DOHH2 (cell line): ENCODE results near the gene DIPK2B.

Experiments
- H3F3A ChIP-seq: fragments of 200-600 bp; sonication (generic), shearing (Covaris generic); 2 replicates; pipeline ENCODE4 v1.6.0; 2016; ENCODE audit warnings: antibody characterized with exemption, mild to moderate bottlenecking; ENCODE audit not compliant: control insufficient read depth, insufficient read depth
- H3K27ac ChIP-seq: fragments of 200-600 bp; sonication (generic); 2 replicates; pipeline ENCODE4 v1.5.1; 2014; ENCODE audit warnings: low read depth, mild to moderate bottlenecking, low read length, moderate library complexity
- H3K27me3 ChIP-seq: fragments of 200-600 bp; sonication (generic); 2 replicates; pipeline ENCODE4 v1.6.1; 2014; ENCODE audit warnings: mild to moderate bottlenecking, low read length, mixed read lengths; ENCODE audit not compliant: control insufficient read depth
- H3K36me3 ChIP-seq: fragments of 200-600 bp; sonication (generic); 2 replicates; pipeline ENCODE4 v1.6.1; 2014; ENCODE audit warnings: mild to moderate bottlenecking, low read length, moderate library complexity, mixed read lengths; ENCODE audit not compliant: control insufficient read depth
- H3K4me1 ChIP-seq: fragments of 200-600 bp; sonication (generic); 2 replicates; pipeline ENCODE4 v1.6.1; 2014; ENCODE audit warnings: mild to moderate bottlenecking, low read length, mixed read lengths; ENCODE audit not compliant: control insufficient read depth
- H3K4me2 ChIP-seq: fragments of 200-600 bp; sonication (generic); 2 replicates; pipeline ENCODE4 v1.6.0; 2014; ENCODE audit warnings: mild to moderate bottlenecking, low read length, moderate library complexity
- H3K4me3 ChIP-seq: fragments of 200-600 bp; sonication (generic); 2 replicates; pipeline ENCODE4 v1.5.1; 2014; ENCODE audit warnings: mild to moderate bottlenecking, low read length, mixed read lengths
- H3K79me2 ChIP-seq: fragments of 200-600 bp; sonication (generic); 2 replicates; pipeline ENCODE4 v1.6.1; 2014; ENCODE audit warnings: mild to moderate bottlenecking, low read length, mixed read lengths; ENCODE audit not compliant: control insufficient read depth
- H3K9me2 ChIP-seq: fragments of 200-600 bp; sonication (generic); replicated peaks from 2 replicates; pipeline ENCODE4 v1.6.1; 2014; ENCODE audit warnings: mild to moderate bottlenecking, low read length, mixed read lengths; ENCODE audit not compliant: control insufficient read depth
- H3K9me3 ChIP-seq: fragments of 200-600 bp; sonication (generic); 2 replicates; pipeline ENCODE4 v1.6.1; 2014; ENCODE audit warnings: antibody characterized with exemption, low read length, mixed read lengths; ENCODE audit not compliant: control insufficient read depth, insufficient read depth
- H4K20me1 ChIP-seq: fragments of 200-600 bp; sonication (generic); 2 replicates; pipeline ENCODE4 v1.6.0; 2014; ENCODE audit warnings: low read depth, mild to moderate bottlenecking, antibody characterized with exemption, low read length, moderate library complexity; ENCODE audit not compliant: control insufficient read depth, insufficient read depth
- EZH2phosphoT487 ChIP-seq: fragments of 200-600 bp; sonication (generic); IDR thresholded peaks from 2 replicates; pipeline ENCODE4 v1.6.1; 2017; ENCODE audit warnings: borderline replicate concordance, mild to moderate bottlenecking, antibody characterized with exemption, low read length, moderate library complexity, mixed read lengths
- TF ChIP-seq, protein P1 (sequence below): fragments of 200-600 bp; sonication (generic); IDR thresholded peaks from one replicate; pipeline ENCODE4 v1.5.1; 2014; ENCODE audit warnings: antibody characterized with exemption, mild to moderate bottlenecking, low read depth, low read length; ENCODE audit not compliant: poor library complexity, severe bottlenecking

DIPK2B gene

DNA sequence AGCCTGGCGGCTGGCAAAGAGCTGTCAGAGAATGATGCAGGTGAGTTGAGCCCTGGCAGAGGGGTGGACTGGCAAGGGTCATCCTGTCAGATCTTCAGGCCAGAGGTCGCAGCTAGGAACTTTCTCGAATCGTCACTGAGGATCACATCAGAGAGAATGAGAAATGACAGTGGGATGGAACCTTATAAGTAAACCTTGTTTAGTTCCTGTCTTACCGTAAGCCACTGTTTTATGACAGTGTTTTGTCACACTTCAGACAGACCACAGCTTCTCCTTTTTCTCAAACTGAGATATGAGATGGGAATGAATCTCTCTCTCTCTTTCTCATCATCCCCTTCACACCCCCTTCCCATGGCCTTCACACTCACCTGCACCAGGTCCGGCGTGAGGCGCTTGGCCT is 9.3 kb downstream of the DIPK2B start:
- Histone ChIP-seq H3K4me3 (no peak overlapping the region), H3K4me1 (no peaks in the 10 kb centered on the region; the same call in 1 of the 2 replicates), H3K9me3 (no peaks in the 10 kb centered on the region), H4K20me1 (no peaks in the 10 kb centered on the region), H3K9me2 (no peaks in the 10 kb centered on the region), H3K4me2 (no peak overlapping the region), H3K27me3 (no peaks in the 10 kb centered on the region), H3K27ac (no peak overlapping the region), H3K36me3 (no peaks in the 10 kb centered on the region), H3F3A (no peaks in the 10 kb centered on the region), H3K79me2 (no peaks in the 10 kb centered on the region)
- TF ChIP-seq, protein P1, sequence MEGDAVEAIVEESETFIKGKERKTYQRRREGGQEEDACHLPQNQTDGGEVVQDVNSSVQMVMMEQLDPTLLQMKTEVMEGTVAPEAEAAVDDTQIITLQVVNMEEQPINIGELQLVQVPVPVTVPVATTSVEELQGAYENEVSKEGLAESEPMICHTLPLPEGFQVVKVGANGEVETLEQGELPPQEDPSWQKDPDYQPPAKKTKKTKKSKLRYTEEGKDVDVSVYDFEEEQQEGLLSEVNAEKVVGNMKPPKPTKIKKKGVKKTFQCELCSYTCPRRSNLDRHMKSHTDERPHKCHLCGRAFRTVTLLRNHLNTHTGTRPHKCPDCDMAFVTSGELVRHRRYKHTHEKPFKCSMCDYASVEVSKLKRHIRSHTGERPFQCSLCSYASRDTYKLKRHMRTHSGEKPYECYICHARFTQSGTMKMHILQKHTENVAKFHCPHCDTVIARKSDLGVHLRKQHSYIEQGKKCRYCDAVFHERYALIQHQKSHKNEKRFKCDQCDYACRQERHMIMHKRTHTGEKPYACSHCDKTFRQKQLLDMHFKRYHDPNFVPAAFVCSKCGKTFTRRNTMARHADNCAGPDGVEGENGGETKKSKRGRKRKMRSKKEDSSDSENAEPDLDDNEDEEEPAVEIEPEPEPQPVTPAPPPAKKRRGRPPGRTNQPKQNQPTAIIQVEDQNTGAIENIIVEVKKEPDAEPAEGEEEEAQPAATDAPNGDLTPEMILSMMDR = no peak
- TF ChIP-seq EZH2phosphoT487 = no peak

DNA sequence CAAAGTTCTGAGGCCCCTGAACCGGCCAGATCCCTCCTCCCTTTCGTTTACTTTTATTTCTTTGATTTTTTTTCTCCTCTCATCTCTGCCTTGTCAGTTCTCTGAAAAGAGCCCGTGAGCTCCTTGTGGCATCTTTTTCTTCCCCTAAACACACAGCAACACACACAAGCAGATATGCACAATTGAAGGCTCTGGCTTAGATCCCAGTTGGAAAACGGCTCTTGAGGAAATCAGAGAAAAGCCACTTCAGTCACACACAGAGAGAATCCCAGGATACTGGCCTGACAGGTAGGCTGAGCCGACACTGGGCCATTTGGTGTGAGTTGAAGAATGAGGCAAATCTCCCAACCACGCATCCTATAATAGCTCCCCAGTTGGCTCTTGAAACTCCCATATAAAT is 12.9 kb downstream of the DIPK2B start:
- Histone ChIP-seq H3F3A (no peaks in the 10 kb centered on the region), H3K79me2 (no peaks in the 10 kb centered on the region), H3K4me1 (no peaks in the 10 kb centered on the region; the same call in 1 of the 2 replicates), H3K27me3 (no peaks in the 10 kb centered on the region), H3K9me3 (no peaks in the 10 kb centered on the region), H3K27ac (no peak overlapping the region), H3K36me3 (no peaks in the 10 kb centered on the region), H3K4me2 (no peak overlapping the region), H3K9me2 (no peaks in the 10 kb centered on the region), H3K4me3 (no peak overlapping the region), H4K20me1 (no peaks in the 10 kb centered on the region)
- no peak for TF ChIP-seq EZH2phosphoT487
- TF ChIP-seq, protein P1 = no peak

DNA sequence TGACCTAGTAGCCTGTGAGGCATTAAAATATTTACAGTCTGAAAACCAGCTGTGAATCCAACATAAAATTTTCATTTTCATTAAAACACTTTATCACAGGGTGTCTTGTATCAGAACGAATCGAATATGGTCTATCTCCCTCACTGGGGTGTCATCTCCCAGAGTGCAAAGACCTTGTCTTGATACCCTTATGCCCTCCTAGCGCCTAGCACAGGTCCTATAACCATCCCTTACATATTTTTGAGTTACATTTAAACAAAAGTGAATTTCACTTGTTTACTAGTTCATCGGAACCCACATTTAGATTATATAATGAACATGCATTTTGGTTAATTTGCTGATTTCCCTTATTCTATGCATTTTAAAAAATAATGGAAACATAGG is 14.0 kb downstream of the DIPK2B start:
- Histone ChIP-seq H3K27ac (no peak overlapping the region), H3K79me2 (no peaks in the 10 kb centered on the region), H3K4me3 (no peak overlapping the region; the same call in 1 of the 2 replicates), H3K9me3 (no peaks in the 10 kb centered on the region), H3K27me3 (no peaks in the 10 kb centered on the region), H3K4me2 (no peak overlapping the region; the same call in 1 of the 2 replicates), H3K36me3 (no peaks in the 10 kb centered on the region), H3K4me1 (no peaks in the 10 kb centered on the region; the same call in 1 of the 2 replicates), H3K9me2 (no peaks in the 10 kb centered on the region), H3F3A (no peaks in the 10 kb centered on the region), H4K20me1 (no peaks in the 10 kb centered on the region)
- TF ChIP-seq EZH2phosphoT487 = no peak

DNA sequence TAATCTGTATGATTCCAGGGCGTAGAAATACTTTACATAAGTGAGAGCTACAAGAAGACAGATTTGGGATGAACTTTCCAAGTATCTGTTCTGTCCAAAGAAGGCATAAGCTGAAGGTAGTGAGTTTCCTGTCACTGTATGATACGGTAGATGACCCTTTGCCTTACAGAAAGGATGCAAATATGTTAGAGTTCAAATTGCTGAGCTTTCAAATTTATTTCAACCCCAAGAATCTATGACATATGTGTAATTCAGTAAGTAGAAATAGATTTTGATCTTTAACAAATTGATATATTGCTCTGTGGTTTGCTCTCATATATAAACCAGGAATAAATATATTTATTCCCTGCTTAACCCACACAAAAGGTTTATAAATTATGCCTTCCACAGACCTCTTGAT is 16.5 kb downstream of the DIPK2B start:
- H3K9me2 ChIP-seq = no peaks in the 10 kb centered on the region
- TF ChIP-seq, protein P1 = no peak
- no peak for TF ChIP-seq EZH2phosphoT487
- no peaks in the 10 kb centered on the region for H3K36me3 ChIP-seq
- H3K9me3 ChIP-seq = no peaks in the 10 kb centered on the region
- no peaks in the 10 kb centered on the region for H3F3A ChIP-seq
- H3K4me1 ChIP-seq = no peaks in the 10 kb centered on the region; the same call in 1 of the 2 replicates
- H3K4me2 ChIP-seq = no peak overlapping the region
- H4K20me1 ChIP-seq = no peaks in the 10 kb centered on the region
- no peaks in the 10 kb centered on the region for H3K79me2 ChIP-seq
- no peaks in the 10 kb centered on the region for H3K27me3 ChIP-seq
- no peak overlapping the region for H3K4me3 ChIP-seq
- no peak overlapping the region for H3K27ac ChIP-seq
